Measurements from ENCODE around the gene ARL14EPL.

Gene ARL14EPL

GRCh38 chr5:116044073-116044472 lies 11.8 kb downstream of the ARL14EPL start:
- no peak for DNase-seq (ENCODE audit: low read depth)
- TF ChIP-seq CTCF (IDR thresholded peaks at IDR 0.05; ENCODE audit: control insufficient read depth, extremely low read depth, insufficient read depth), result no peak

GRCh38 chr5:116045821-116046220 lies 13.5 kb downstream of the ARL14EPL start:
- no peak for DNase-seq (ENCODE audit: low read depth)
- H3K4me3 ChIP-seq (ENCODE audit: low read depth, low read length), result no peak overlapping the region
- no peak for TF ChIP-seq CTCF (IDR thresholded peaks at IDR 0.05; ENCODE audit: control insufficient read depth, extremely low read depth, insufficient read depth)

More at GRCh38 chr5:116044073-116044472, 11.8 kb downstream of the ARL14EPL start:
- no peak overlapping the region for H3K4me3 ChIP-seq (ENCODE audit: low read depth, low read length)

GRCh38 chr5:116046261-116046660 lies 14.0 kb downstream of the ARL14EPL start:
- H3K4me3 ChIP-seq (ENCODE audit: low read depth, low read length), result no peak overlapping the region
- no peak for TF ChIP-seq CTCF (IDR thresholded peaks at IDR 0.05; ENCODE audit: control insufficient read depth, extremely low read depth, insufficient read depth)
- DNase-seq (ENCODE audit: low read depth), result no peak

- H3K4me3 ChIP-seq (ENCODE audit: low read depth, low read length), result no peak overlapping the region
- no peak for TF ChIP-seq CTCF (IDR thresholded peaks at IDR 0.05; ENCODE audit: control insufficient read depth, extremely low read depth, insufficient read depth)
- DNase-seq (ENCODE audit: low read depth), result no peak
Measured at GRCh38 chr5:116046823-116047222, 14.6 kb downstream of the ARL14EPL start.

GRCh38 chr5:116058346-116058936 lies 26.2 kb downstream of the ARL14EPL start:
- no peak for DNase-seq (ENCODE audit: low read depth)
- H3K4me3 ChIP-seq (ENCODE audit: low read depth, low read length), result no peak overlapping the region
- no peak for TF ChIP-seq CTCF (IDR thresholded peaks at IDR 0.05; ENCODE audit: control insufficient read depth, extremely low read depth, insufficient read depth)

GRCh38 chr5:116062352-116062751 lies 30.1 kb downstream of the ARL14EPL start:
- peak; percentile 47 for TF ChIP-seq CTCF (IDR thresholded peaks at IDR 0.05; ENCODE audit: control insufficient read depth, extremely low read depth, insufficient read depth)
- no peak for DNase-seq (ENCODE audit: low read depth)
- H3K4me3 ChIP-seq (ENCODE audit: low read depth, low read length), result no peak overlapping the region

GRCh38 chr5:116063950-116064349 lies 31.7 kb downstream of the ARL14EPL start:
- no peak for DNase-seq (ENCODE audit: low read depth)
- no peak overlapping the region for H3K4me3 ChIP-seq (ENCODE audit: low read depth, low read length)
- TF ChIP-seq CTCF (IDR thresholded peaks at IDR 0.05; ENCODE audit: control insufficient read depth, extremely low read depth, insufficient read depth), result no peak

Measured in LNCaP clone FGC (cell line).